Stimulated activated CD4-positive, alpha-beta T cell treated with anti-CD3 and anti-CD28 coated beads, TNF-alpha, amount 100 ng/mL, for 1 hour (primary cell): ENCODE data around the gene RIPOR2.

Experiments
- DNase-seq, 3 donors: peaks; one replicate each; pipeline ENCODE4 v3.0.0-alpha.2; 2020; ENCODE audit warnings: low read depth in 3 of 3, low spot score in 1 of 3

The RIPOR2 gene

DNA sequence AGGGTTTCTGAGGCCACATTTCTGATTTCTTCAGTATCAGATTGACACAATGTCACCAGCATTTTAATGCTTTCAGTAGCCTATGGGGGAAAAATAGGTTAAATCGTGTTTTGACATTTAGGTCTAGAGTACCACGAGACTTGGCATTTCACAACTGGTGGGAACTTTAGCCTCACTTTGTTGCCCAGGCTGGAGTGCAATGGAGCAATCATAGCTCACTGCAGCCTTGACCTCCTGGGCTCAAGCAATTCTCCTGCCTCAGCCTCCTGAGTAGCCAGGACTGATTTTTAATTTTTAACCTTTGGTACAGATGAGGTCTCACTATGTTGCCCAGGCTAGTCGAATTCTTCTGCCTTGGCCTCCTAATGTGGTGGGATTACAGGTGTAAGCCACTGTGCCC is 126.0 kb downstream of the RIPOR2 start:
- DNase-seq, result no peak

DNA sequence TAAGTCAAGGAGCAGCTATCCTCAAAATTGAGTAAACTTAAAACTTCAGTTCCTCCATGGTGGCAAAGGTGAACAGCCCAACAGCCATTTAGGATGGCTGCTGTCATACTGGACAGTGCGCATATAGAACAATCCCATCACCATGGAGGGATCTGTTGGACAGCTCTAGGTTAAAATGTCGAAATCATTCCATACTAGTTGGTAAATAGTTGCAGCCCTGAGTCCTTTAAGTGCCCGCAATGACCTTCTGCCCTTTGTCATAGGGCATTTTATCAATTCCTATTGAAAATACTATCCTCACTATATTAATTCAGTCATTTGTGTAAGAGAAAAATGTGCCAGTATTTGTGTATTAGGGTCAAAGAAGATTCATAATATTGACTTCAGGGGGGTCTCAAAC is 128.2 kb downstream of the RIPOR2 start:
- no peak for DNase-seq

DNA sequence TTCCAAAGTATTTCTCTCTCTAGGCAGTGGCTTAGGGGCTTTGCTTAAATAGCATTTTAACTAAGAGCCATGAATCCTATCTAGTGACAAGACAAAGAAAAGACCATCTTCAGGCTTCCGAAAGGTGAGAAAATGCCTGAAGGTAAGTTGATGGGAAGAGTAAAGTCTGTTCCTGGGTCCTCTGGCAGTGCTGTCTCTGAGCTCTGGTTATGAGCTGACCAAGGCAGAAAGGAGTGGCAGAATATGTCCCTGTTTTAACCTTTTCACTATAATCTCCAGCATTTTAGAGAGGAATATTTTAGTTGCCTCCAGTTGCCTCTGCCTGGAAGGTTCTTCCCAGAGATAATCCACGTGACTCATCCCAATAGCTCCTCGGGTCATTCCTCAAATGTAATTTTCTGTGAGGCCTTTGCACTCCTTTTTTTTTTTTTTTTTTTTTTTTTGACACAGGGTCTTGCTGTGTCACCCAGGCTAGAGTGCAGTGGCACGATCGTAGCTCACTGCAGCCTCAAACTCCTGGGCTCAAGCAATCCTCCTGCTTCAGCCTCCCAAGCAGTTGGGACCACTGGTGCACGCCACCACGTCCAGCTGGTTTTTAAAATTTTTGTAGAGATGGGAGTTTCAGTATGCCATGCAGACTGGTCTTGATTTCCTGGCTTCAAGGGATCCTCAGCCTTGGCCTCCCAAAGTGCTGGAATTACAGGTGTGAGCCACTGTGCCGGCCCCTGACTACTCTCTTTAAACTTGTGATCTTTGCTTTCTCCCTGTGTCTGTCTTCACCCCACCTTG is 133.3 kb downstream of the RIPOR2 start:
- no peak for DNase-seq

GRCh38 chr6:24799541-24799915 is 136.2 kb downstream of the RIPOR2 start:
- DNase-seq, result no peak

GRCh38 chr6:24798740-24799540 is 136.8 kb downstream of the RIPOR2 start, which contains the start of gene ARMH2:
ARMH2 (minus strand) TSS chr6:24798917; CDS start chr6:24798857, 60 bp downstream.
- DNase-seq, result no peak

GRCh38 chr6:24797596-24798216 is 138.1 kb downstream of the RIPOR2 start:
- no peak for DNase-seq

GRCh38 chr6:24796616-24797290 is 139.0 kb downstream of the RIPOR2 start:
- DNase-seq, result no peak

DNA sequence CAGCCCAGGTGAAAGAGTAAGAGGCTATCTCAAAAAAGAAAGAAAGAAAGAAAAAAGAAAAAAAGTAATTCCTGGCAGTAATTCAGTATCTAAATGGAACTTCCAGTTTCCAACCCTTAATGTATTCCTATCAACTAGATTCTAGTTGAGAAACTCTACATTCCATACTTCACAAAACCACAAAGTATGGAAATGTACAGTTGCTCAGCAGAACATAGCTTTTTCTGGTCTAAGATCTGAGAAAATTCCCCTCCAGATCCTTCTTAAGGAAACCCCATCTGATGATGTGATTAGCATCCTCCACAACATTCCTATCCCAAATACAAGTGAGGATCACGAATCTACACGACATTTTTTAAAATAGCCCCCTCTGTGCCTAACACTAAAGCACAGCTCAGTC is 140.7 kb downstream of the RIPOR2 start:
- DNase-seq, result no peak

DNA sequence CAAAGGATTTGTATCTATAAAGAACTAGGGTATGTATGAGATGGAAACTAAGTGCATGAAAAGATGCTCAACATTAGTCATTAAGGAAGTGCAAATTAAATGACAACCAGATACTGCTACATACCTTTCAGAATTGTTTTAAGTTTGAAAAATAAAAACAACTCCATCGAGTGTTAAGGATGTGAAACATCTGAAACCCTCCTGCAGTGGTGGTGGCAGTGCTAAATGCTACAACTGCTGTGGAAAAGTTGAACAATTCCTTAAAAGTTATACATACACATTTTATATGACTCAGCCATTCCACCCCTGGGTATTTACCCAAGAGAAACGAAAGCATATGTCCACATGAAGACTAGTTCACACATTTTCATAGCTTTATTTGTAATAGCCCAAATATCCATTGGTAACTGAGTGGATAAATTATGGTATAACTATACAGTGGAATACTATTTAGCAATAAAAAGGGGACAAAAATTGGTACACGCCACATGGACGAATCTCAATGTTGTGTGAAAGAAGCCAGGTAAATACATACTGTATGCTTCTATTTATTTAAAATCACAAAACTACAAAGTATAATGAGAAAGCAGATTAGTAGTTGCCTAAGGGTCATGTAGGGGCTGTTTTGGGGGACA is 147.6 kb downstream of the RIPOR2 start:
- DNase-seq, result no peak

GRCh38 chr6:24780206-24780605 is 155.6 kb downstream of the RIPOR2 start:
- no peak for DNase-seq

DNA sequence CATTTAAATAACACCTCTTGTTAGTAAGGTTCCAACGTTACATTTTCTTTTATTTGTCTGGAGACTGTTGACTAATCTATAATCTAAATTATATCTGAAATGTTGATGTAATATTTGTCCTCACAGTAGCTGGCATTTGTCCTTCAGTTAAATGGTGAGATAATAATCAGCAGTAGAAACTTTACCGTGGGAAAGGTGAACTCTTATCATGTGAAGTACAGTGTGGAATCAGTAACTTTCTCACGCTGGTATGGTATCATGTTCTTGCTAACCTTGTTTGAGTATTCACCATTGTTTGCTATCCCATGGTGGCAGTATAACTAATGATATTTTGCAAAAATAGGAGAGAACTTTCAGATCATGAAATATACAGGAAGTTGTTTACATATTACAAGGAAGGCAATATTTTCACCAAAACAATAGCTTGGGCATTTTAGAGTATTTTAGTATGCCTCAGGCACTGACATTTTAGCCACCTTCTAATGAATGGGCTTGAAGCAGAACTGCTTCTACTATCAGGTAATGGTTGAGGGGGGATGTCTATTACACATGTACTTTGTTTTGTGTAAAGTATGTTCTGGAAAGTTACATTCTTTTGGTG is 156.2 kb downstream of the RIPOR2 start:
- DNase-seq, result no peak

- DNase-seq, result no peak
Observed at GRCh38 chr6:24778878-24779277, 156.9 kb downstream of the RIPOR2 start.

DNA sequence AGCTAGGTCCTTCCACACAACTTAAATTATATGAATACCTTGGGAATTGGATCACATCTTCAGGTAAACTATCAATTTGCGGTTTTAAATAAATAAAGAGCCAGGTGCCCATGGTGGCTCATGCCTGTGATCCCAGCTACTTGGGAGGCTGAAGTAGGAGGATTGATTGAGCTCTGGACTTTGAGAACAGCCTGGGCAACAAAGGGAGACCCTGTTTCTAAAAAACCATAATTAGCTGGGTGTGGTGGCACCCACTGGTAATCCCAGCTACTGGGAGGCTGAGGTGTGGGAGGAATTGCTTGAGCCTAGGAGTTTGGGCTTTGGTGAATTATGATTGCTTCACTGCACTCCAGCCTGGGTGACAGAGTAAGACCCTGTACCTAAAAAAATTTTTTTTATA is 157.6 kb downstream of the RIPOR2 start:
- DNase-seq, result no peak

DNA sequence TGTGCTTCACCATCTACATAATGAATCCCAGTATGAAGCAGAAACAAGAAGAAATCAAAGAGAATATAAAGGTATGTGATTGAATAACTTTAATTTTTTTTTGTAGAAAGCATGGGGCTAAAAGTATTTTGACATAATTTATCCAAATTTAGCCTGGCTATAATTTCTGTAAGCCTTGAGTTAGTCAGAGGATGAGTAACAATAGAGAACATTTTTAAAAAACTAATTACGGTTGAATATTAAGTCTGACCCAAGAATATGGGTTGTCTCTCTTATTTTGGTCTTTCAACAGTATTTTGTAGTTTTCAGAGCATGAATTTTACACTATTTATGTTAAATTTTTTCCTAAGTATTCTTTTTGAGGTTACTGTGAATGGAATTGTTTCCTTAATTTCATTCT is 158.5 kb downstream of the RIPOR2 start:
- DNase-seq, result no peak

- DNase-seq, result no peak
Observed at GRCh38 chr6:24775520-24776058, 160.2 kb downstream of the RIPOR2 start.

GRCh38 chr6:24774696-24775519 is 160.9 kb downstream of the RIPOR2 start, which contains the start of gene GMNN:
GMNN (plus strand) TSS chr6:24774937; CDS start chr6:24777247, 2,310 bp downstream.
- peak; percentile 90 to 99 (median 91) for DNase-seq

- no peak for DNase-seq
Observed at GRCh38 chr6:24768361-24768760, 167.4 kb downstream of the RIPOR2 start.

- no peak for DNase-seq
Observed at GRCh38 chr6:24766680-24767462, 168.9 kb downstream of the RIPOR2 start.
